Endothelial cell of umbilical vein (primary cell): ENCODE results near the gene DUSP11. TPM values are rescaled to one million over a fixed set of nuclear protein-coding genes. Genes with fewer than 3 reads are reported as not detected.

Experiments used
- BruUV-seq: library from RNA; stranded (reverse); fragments of 400-500 nt; replicated peaks from 2 replicates; lab custom pipeline; 2021; lab: Mats Ljungman, UMichigan
- CTCF ChIA-PET: fragments of 300-600, 350-600 bp; sonication (Branson Sonifier 250); formaldehyde crosslinking; loops from one replicate; lab custom pipeline; 2021; ENCODE audit warnings: antibody characterized with exemption, inconsistent platforms; lab: Charles Lee
- POLR2A ChIA-PET: fragments of 300-600, 350-600 bp; sonication (Branson Sonifier 250); formaldehyde crosslinking; loops from one replicate; lab custom pipeline; 2021; ENCODE audit warnings: antibody characterized with exemption, inconsistent platforms; lab: Charles Lee
- DNase-seq: peaks from one replicate; pipeline ENCODE4 v3.0.0-alpha.2; 2011; ENCODE audit warnings: low read depth, low spot score
- FAIRE-seq: peaks from 2 replicates; lab custom pipeline; 2011; peaks lifted over from hg19 to GRCh38; lab: Jason Lieb, UNC
- H2AFZ ChIP-seq: 2 replicates; pipeline ENCODE4 v1.6.0; 2012; ENCODE audit warnings: low read depth, low read length, control low read depth, inconsistent platforms
- H3K27ac ChIP-seq: 2 replicates; pipeline ENCODE4 v1.5.1; 2011; ENCODE audit warnings: low read depth, mild to moderate bottlenecking, control low read depth, low read length, moderate library complexity; ENCODE audit not compliant: insufficient read depth
- H3K27me3 ChIP-seq, 2 experiments: 2 replicates each; pipeline versions ENCODE4 v1.6.0 to v1.6.1; 2011; ENCODE audit warnings: low read length in 2 of 2, mixed read lengths in 1 of 2; ENCODE audit not compliant: control insufficient read depth in 2 of 2, insufficient read depth in 2 of 2
- H3K36me3 ChIP-seq, 2 experiments: 2 replicates in 1 of 2; 3 replicates in 1 of 2; pipeline ENCODE4 v1.5.1; 2011; ENCODE audit warnings: low read length in 2 of 2, mild to moderate bottlenecking in 1 of 2, moderate library complexity in 1 of 2; ENCODE audit not compliant: control insufficient read depth in 2 of 2, insufficient read depth in 2 of 2; ENCODE audit errors: extremely low read depth in 1 of 2
- H3K4me1 ChIP-seq: 3 replicates; pipeline ENCODE4 v1.5.1; 2011; ENCODE audit warnings: mild to moderate bottlenecking, low read length; ENCODE audit not compliant: control insufficient read depth, insufficient read depth; ENCODE audit errors: extremely low read depth
- H3K4me2 ChIP-seq: 2 replicates; pipeline ENCODE4 v1.6.1; 2011; ENCODE audit warnings: low read length, control low read depth, mixed read lengths; ENCODE audit not compliant: insufficient read depth
- H3K4me3 ChIP-seq, 3 experiments: fragments of 200-600 bp in 1 of 3; sonication (generic), shearing (Covaris generic) in 1 of 3; replicated peaks in 1 of 3; 2 replicates each; pipeline ENCODE4 v1.5.1; 2011 to 2016; ENCODE audit warnings: control low read depth in 3 of 3, low read length in 3 of 3, mild to moderate bottlenecking in 2 of 3, inconsistent platforms in 1 of 3, low read depth in 1 of 3, moderate library complexity in 1 of 3; ENCODE audit not compliant: insufficient read depth in 1 of 3
- H3K79me2 ChIP-seq: 2 replicates; pipeline ENCODE4 v1.6.0; 2012; ENCODE audit warnings: low read length, inconsistent platforms; ENCODE audit not compliant: control insufficient read depth, insufficient read depth
- H3K9ac ChIP-seq: replicated peaks from 2 replicates; pipeline ENCODE3; 2011; ENCODE audit warnings: low read length, control low read depth; ENCODE audit not compliant: insufficient read depth; ENCODE audit errors: extremely low read depth
- H3K9me1 ChIP-seq: replicated peaks from 3 replicates; pipeline ENCODE4 v1.6.0; 2011; ENCODE audit warnings: mild to moderate bottlenecking, low read length; ENCODE audit not compliant: control insufficient read depth, insufficient read depth; ENCODE audit errors: extremely low read depth
- H3K9me3 ChIP-seq: replicated peaks from 2 replicates; pipeline ENCODE4 v1.5.1; 2012; ENCODE audit warnings: low read length, inconsistent platforms; ENCODE audit not compliant: control insufficient read depth, insufficient read depth
- H4K20me1 ChIP-seq: replicated peaks from 2 replicates; pipeline ENCODE3; 2011; ENCODE audit warnings: mild to moderate bottlenecking, low read length; ENCODE audit not compliant: control insufficient read depth, insufficient read depth; ENCODE audit errors: extremely low read depth
- CTCF ChIP-seq, 2 donors: IDR thresholded peaks; 1 replicate in 1 of 2; 2 replicates in 1 of 2; pipeline ENCODE4 v1.5.1; 2011; ENCODE audit warnings: low read length in 2 of 2, mild to moderate bottlenecking in 2 of 2, moderate library complexity in 2 of 2, control low read depth in 1 of 2, inconsistent platforms in 1 of 2, low read depth in 1 of 2; ENCODE audit not compliant: insufficient read depth in 1 of 2; ENCODE audit errors: extremely low read depth in 1 of 2
- EZH2 ChIP-seq: IDR thresholded peaks from 2 replicates; pipeline ENCODE4 v1.6.1; 2012; ENCODE audit warnings: borderline replicate concordance, low read depth, mild to moderate bottlenecking, moderate library complexity, low read length, inconsistent platforms; ENCODE audit not compliant: severe bottlenecking
- FOS ChIP-seq: IDR thresholded peaks from 2 replicates; pipeline ENCODE4 v1.6.1; 2011; ENCODE audit warnings: mild to moderate bottlenecking, low read length, moderate library complexity, borderline replicate concordance; ENCODE audit not compliant: insufficient read depth
- GATA2 ChIP-seq: IDR thresholded peaks from 2 replicates; pipeline ENCODE4 v1.7.0; 2011; ENCODE audit warnings: low read depth, mild to moderate bottlenecking, moderate library complexity, mixed read lengths, low read length; ENCODE audit not compliant: insufficient read length, insufficient read depth
- JUN ChIP-seq: IDR thresholded peaks from 2 replicates; pipeline ENCODE4 v1.6.1; 2011; ENCODE audit warnings: borderline replicate concordance, low read depth; ENCODE audit not compliant: insufficient read length, insufficient read depth
- MAX ChIP-seq: IDR thresholded peaks from 2 replicates; pipeline ENCODE4 v1.6.1; 2011; ENCODE audit not compliant: insufficient read depth, insufficient read length
- MYC ChIP-seq: IDR thresholded peaks from one replicate; pipeline ENCODE4 v1.6.1; 2011; ENCODE audit warnings: mild to moderate bottlenecking, low read depth, low read length
- POLR2A ChIP-seq: IDR thresholded peaks from 2 replicates; pipeline ENCODE4 v1.6.1; 2012; ENCODE audit warnings: low read depth, mild to moderate bottlenecking, control low read depth, low read length
- POLR2AphosphoS5 ChIP-seq: IDR thresholded peaks from 2 replicates; pipeline ENCODE4 v1.6.1; 2012; ENCODE audit warnings: low read depth, mild to moderate bottlenecking, control low read depth, low read length, moderate library complexity; ENCODE audit not compliant: insufficient read depth
- dilution Hi-C: fragments of 300-500 bp; cut with MboI; formaldehyde crosslinking; loops from one replicate; pipeline ENCODE4 v1.15.0; 2019; ENCODE audit warnings: low sequenced_read_pairs; ENCODE audit not compliant: extremely low pct_ligation_motif_present
- intact Hi-C: fragments of 100-400 bp; cut with micrococcal nuclease; formaldehyde crosslinking; loops from one replicate; pipeline ENCODE4 v1.10.0; 2022
- polyA plus RNA-seq, 4 experiments: library from polyadenylated mRNA; depleted of rRNA in 3 of 4; stranded (reverse) in 3 of 4; unstranded in 1 of 4; fragments of >200 nt; gene quantifications; 2 replicates each; pipeline versions ENCODE4 v1.2.1 to v1.2.3, GENCODE V29; 2011 to 2012; ENCODE audit warnings: missing spikeins in 1 of 4
- total RNA-seq: library from RNA; stranded (reverse); gene quantifications from 2 replicates; pipeline ENCODE4 v1.2.3, GENCODE V29; 2021

Gene DUSP11
- total and polyA plus RNA-seq, 2 donors (not counting 3 experiments of a cell fraction or from before 2014, with no cell fraction given) = 18.6 to 27.0 TPM

GRCh38 chr2:73821227-73821626 is 41.3 kb upstream of the DUSP11 start:
- no peak overlapping the region for H3K9ac ChIP-seq
- POLR2A ChIA-PET = no interaction called here
- H3K4me2 ChIP-seq = no peak overlapping the region
- H3K9me3 ChIP-seq = no peaks in the 10 kb centered on the region
- no peak overlapping the region for H3K4me3 ChIP-seq
- H3K79me2 ChIP-seq = no peaks in the 10 kb centered on the region
- CTCF ChIA-PET = interaction anchor here (2.3 kb wide), 1 partner anchor 9 kb away, joined by 8 read pairs; no protein-coding TSS in a partner anchor
- TF ChIP-seq GATA2 (no peak), EZH2 (no peak), MYC (no peak), JUN (no peak), MAX (no peak), POLR2A (no peak), FOS (no peak)
- dilution Hi-C loops (no loop called here), intact Hi-C loops (loop anchor here (10.0 kb wide), 2 partner anchors 434 to 574 kb away; no protein-coding TSS in a partner anchor)
- H3K27ac ChIP-seq = no peak overlapping the region
- H3K4me1 ChIP-seq = no peaks in the 10 kb centered on the region
- H4K20me1 ChIP-seq = no peaks in the 10 kb centered on the region
- no peak overlapping the region for H2AFZ ChIP-seq
- no TSS peak for BruUV-seq
- no peaks in the 10 kb centered on the region for H3K9me1 ChIP-seq
- peaks cover 15 to 26% of the 10 kb centered on the region in 2 experiments for H3K27me3 ChIP-seq
- no peak for FAIRE-seq
- H3K36me3 ChIP-seq = no peaks in the 10 kb centered on the region
- no peak for DNase-seq

- Histone ChIP-seq H3K9me3 (no peaks in the 10 kb centered on the region), H3K4me3 (no peak overlapping the region), H3K4me2 (no peak overlapping the region), H3K27ac (no peak overlapping the region), H3K9me1 (no peaks in the 10 kb centered on the region), H4K20me1 (no peaks in the 10 kb centered on the region), H3K27me3 (peaks cover 19 to 25% of the 10 kb centered on the region in 2 experiments), H3K4me1 (no peaks in the 10 kb centered on the region), H2AFZ (no peak overlapping the region), H3K79me2 (no peaks in the 10 kb centered on the region), H3K36me3 (no peaks in the 10 kb centered on the region), H3K9ac (no peak overlapping the region)
- TF ChIP-seq GATA2 (no peak), MYC (no peak), POLR2A (no peak), EZH2 (no peak), POLR2AphosphoS5 (no peak), CTCF (IDR thresholded peaks at IDR 0.05; ENCODE audit: extremely low read depth in 1 of 2, insufficient read depth in 1 of 2, low read depth in 1 of 2, low read length in 2 of 2) (no peak), MAX (no peak), FOS (no peak), JUN (no peak)
- dilution Hi-C loops = no loop called here
- no peak for FAIRE-seq
- DNase-seq = no peak
- ChIA-PET CTCF (no interaction called here), POLR2A (no interaction called here)
- intact Hi-C loops = no loop called here
- BruUV-seq = no TSS peak
Observed at GRCh38 chr2:73818296-73818695, 38.4 kb upstream of the DUSP11 start.
